Nephron (organoid): ENCODE data around the gene NDUFAF5.

Experiments used
- H3K27ac Mint-ChIP-seq, 3 experiments: 2 replicates each; pipeline ENCODE4 v1.8.0; 2020; ENCODE audit warnings: mixed read lengths in 3 of 3, mild to moderate bottlenecking in 2 of 3, moderate library complexity in 1 of 3
- H3K27me3 Mint-ChIP-seq: 2 replicates; pipeline ENCODE4 v1.8.0; 2021; ENCODE audit warnings: low read depth, mild to moderate bottlenecking, moderate library complexity, mixed read lengths
- H3K36me3 Mint-ChIP-seq: 2 replicates; pipeline ENCODE4 v1.8.0; 2020; ENCODE audit warnings: low read depth, mixed read lengths
- H3K4me1 Mint-ChIP-seq: 2 replicates; pipeline ENCODE4 v1.8.0; 2020; ENCODE audit warnings: mixed read lengths
- H3K4me3 Mint-ChIP-seq, 3 experiments: 2 replicates each; pipeline ENCODE4 v1.8.0; 2020; ENCODE audit warnings: mild to moderate bottlenecking in 3 of 3, mixed read lengths in 3 of 3, moderate library complexity in 2 of 3
- H3K9me3 Mint-ChIP-seq: 2 replicates; pipeline ENCODE4 v1.8.0; 2020; ENCODE audit warnings: mixed read lengths
- TF ChIP-seq, protein P1 (sequence below), 3 experiments: fragments of 200-600 bp; sonication (generic); IDR thresholded peaks; one replicate each; pipeline ENCODE4 v1.5.0; 2021; ENCODE audit warnings: antibody characterized with exemption in 3 of 3; ENCODE audit not compliant: unreplicated experiment in 3 of 3

The NDUFAF5 gene

GRCh38 chr20:13784271-13784892 is 446 bp upstream of the NDUFAF5 start:
- Mint-ChIP-seq H3K27ac (peak overlapping the region; percentile 70 to 94 (median 86)), H3K4me1 (peaks cover 33% of the 10 kb centered on the region), H3K9me3 (no peaks in the 10 kb centered on the region), H3K36me3 (peaks cover 39% of the 10 kb centered on the region), H3K4me3 (peak overlapping the region; percentile 96 to 100 (median 97)), H3K27me3 (no peaks in the 10 kb centered on the region)
- TF ChIP-seq, protein P1, sequence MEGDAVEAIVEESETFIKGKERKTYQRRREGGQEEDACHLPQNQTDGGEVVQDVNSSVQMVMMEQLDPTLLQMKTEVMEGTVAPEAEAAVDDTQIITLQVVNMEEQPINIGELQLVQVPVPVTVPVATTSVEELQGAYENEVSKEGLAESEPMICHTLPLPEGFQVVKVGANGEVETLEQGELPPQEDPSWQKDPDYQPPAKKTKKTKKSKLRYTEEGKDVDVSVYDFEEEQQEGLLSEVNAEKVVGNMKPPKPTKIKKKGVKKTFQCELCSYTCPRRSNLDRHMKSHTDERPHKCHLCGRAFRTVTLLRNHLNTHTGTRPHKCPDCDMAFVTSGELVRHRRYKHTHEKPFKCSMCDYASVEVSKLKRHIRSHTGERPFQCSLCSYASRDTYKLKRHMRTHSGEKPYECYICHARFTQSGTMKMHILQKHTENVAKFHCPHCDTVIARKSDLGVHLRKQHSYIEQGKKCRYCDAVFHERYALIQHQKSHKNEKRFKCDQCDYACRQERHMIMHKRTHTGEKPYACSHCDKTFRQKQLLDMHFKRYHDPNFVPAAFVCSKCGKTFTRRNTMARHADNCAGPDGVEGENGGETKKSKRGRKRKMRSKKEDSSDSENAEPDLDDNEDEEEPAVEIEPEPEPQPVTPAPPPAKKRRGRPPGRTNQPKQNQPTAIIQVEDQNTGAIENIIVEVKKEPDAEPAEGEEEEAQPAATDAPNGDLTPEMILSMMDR (IDR thresholded peaks at IDR 0.05; ENCODE audit: unreplicated experiment in 3 of 3), result no peak

DNA sequence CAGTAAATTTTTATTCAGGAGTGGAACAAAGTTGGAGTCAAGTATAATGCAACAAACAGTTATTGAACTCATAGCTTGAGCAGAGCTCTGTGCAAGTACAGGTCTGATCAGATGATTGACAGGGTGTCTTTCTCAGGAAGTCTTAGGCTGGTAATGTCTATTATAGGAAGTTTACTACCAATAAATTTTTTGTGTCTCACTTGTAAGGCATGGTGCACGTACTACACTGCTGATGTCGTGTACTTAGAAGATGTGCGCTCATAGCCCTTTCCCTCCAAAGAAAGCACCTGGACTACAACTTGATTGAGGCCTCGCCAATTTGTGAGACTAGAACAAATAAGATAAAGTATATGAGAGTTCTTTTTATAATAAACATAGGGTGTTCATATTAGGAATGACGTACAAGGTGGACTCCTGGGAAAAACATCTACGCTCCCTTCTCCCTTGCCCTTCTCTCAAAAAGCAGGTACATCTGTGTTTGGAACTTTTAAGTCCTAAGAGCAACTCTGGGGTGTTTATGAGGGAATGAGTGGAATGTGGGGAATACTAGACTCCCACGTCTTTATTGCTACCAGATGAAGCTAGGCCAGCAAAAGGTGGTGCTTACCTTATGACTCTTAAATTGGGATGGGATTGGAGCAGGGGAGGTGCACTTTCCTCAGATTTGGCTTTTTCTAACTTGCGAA is 1.5 kb downstream of the NDUFAF5 start:
- H3K4me3 Mint-ChIP-seq, result peak overlapping the region; percentile 96 to 100 (median 97)

GRCh38 chr20:13788167-13788834 is 3.5 kb downstream of the NDUFAF5 start:
- Mint-ChIP-seq H3K9me3 (no peaks in the 10 kb centered on the region), H3K27ac (peak overlapping the region in 2 of 3 experiments; percentile 35 to 54), H3K27me3 (no peaks in the 10 kb centered on the region), H3K4me1 (peaks cover 33% of the 10 kb centered on the region), H3K4me3 (peak overlapping the region; percentile 55 to 80 (median 58)), H3K36me3 (peaks cover 40% of the 10 kb centered on the region)
- TF ChIP-seq, protein P1 (IDR thresholded peaks at IDR 0.05; ENCODE audit: unreplicated experiment in 3 of 3), result peak; percentile 60 to 64 (median 60)

More for the DNA sequence above, 1.5 kb downstream of the NDUFAF5 start:
- H3K9me3 Mint-ChIP-seq, result no peaks in the 10 kb centered on the region
- H3K4me1 Mint-ChIP-seq, result peaks cover 33% of the 10 kb centered on the region
- peaks cover 41% of the 10 kb centered on the region for H3K36me3 Mint-ChIP-seq
- no peaks in the 10 kb centered on the region for H3K27me3 Mint-ChIP-seq
- peak overlapping the region; percentile 70 to 86 (median 86) for H3K27ac Mint-ChIP-seq
- TF ChIP-seq, protein P1 (IDR thresholded peaks at IDR 0.05; ENCODE audit: unreplicated experiment in 3 of 3), result no peak

- Mint-ChIP-seq H3K9me3 (no peaks in the 10 kb centered on the region), H3K4me3 (no peak overlapping the region), H3K27ac (no peak overlapping the region), H3K4me1 (peaks cover 17% of the 10 kb centered on the region), H3K36me3 (peaks cover 60% of the 10 kb centered on the region), H3K27me3 (no peaks in the 10 kb centered on the region)
- TF ChIP-seq, protein P1 (IDR thresholded peaks at IDR 0.05; ENCODE audit: unreplicated experiment in 3 of 3), result no peak
Observed at GRCh38 chr20:13790708-13791107, 5.9 kb downstream of the NDUFAF5 start.

DNA sequence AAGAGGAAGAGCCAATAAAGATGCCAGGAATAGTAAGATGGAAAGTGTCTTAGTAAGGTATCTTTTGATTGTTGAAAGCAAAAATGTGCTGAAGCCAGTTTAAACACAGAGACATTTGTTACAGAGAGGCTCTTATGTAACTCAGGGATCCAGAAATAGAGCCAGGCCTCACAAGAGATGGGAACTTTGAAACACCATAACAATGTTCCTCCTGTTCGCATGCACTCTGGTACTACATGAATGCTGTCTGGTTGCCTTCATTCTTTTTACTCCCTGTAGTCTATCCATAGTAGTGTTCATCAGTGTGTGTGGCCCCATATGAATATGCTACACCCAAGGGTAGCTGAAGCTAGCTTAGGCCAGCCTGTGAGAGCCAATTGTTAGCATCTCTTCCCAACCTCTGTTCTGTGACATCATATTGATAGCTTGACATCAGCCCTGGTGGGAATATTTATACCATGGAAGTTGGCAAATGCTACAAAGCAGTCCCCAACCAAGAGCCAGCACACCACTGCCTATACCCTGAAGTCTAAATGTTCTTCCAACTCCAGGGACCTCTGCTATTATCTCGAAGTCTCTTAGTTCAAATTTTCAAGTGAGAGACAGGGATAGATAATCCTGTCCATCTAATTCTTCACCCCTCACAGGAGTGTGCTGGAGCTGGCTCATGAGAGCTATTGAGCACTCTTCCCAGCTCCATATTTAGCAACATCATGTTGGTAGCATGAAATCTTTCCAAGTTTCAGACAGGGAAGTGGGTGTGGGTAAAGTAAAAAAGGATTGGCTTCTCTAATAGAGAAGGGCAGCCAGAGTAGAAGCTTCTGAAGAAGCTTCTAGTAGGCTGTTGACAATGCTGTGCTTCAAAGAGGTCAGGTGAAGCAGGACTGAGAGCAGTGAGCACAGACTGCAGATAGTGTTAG is 7.0 kb downstream of the NDUFAF5 start:
- no peak overlapping the region for H3K27ac Mint-ChIP-seq
- H3K36me3 Mint-ChIP-seq, result peaks cover 69% of the 10 kb centered on the region
- H3K4me3 Mint-ChIP-seq, result no peak overlapping the region
- TF ChIP-seq, protein P1 (IDR thresholded peaks at IDR 0.05; ENCODE audit: unreplicated experiment in 3 of 3), result no peak
- H3K4me1 Mint-ChIP-seq, result peaks cover 6% of the 10 kb centered on the region
- no peaks in the 10 kb centered on the region for H3K9me3 Mint-ChIP-seq
- no peaks in the 10 kb centered on the region for H3K27me3 Mint-ChIP-seq
